DND-41 (cell line): Measurements from ENCODE around the gene ACE.
A peak's percentile ranks its signal among the peaks of the same experiment; 100 is the strongest.

Experiments
- ATAC-seq: fragments of 200-7000 bp; cut with Tn5 transposase; 3 replicates; pipeline ENCODE4 v1.9.1; 2021; ENCODE audit warnings: low read depth; ENCODE audit not compliant: insufficient read depth
- DNase-seq: peaks from one replicate; pipeline ENCODE4 v3.0.0-alpha.2; 2020
- H2AFZ ChIP-seq: 2 replicates; pipeline ENCODE4 v1.6.0; 2012; ENCODE audit warnings: low read depth, low read length
- H3K27ac ChIP-seq: 2 replicates; pipeline ENCODE4 v1.5.1; 2012; ENCODE audit warnings: low read length, inconsistent platforms
- H3K27me3 ChIP-seq: fragments of 200-600 bp; sonication (generic); 2 replicates; pipeline ENCODE4 v1.6.0; 2012; ENCODE audit warnings: low read length, mild to moderate bottlenecking, inconsistent platforms; ENCODE audit not compliant: insufficient read depth, poor library complexity
- H3K36me3 ChIP-seq: 2 replicates; pipeline ENCODE4 v1.5.1; 2012; ENCODE audit warnings: low read length, inconsistent platforms; ENCODE audit not compliant: insufficient read depth
- H3K4me1 ChIP-seq: 2 replicates; pipeline ENCODE4 v1.5.1; 2012; ENCODE audit warnings: mild to moderate bottlenecking, low read length; ENCODE audit not compliant: insufficient read depth
- H3K4me2 ChIP-seq: 2 replicates; pipeline ENCODE4 v1.6.0; 2012; ENCODE audit warnings: mild to moderate bottlenecking, moderate library complexity, low read length, inconsistent platforms; ENCODE audit not compliant: insufficient read depth
- H3K4me3 ChIP-seq, 2 experiments: fragments of 200-600 bp in 1 of 2; shearing (Covaris generic) in 1 of 2; 2 replicates each; pipeline ENCODE4 v1.5.1; 2012 to 2016; ENCODE audit warnings: inconsistent platforms in 2 of 2, low read length in 2 of 2, mild to moderate bottlenecking in 2 of 2, low read depth in 1 of 2, moderate library complexity in 1 of 2
- H3K79me2 ChIP-seq: 2 replicates; pipeline ENCODE4 v1.6.0; 2012; ENCODE audit warnings: low read length, inconsistent platforms; ENCODE audit not compliant: insufficient read depth
- H3K9ac ChIP-seq: 2 replicates; pipeline ENCODE4 v1.6.0; 2012; ENCODE audit warnings: low read depth, mild to moderate bottlenecking, inconsistent platforms, low read length, moderate library complexity
- H3K9me3 ChIP-seq: 2 replicates; pipeline ENCODE4 v1.5.1; 2012; ENCODE audit warnings: low read length, moderate library complexity, mild to moderate bottlenecking, inconsistent platforms; ENCODE audit not compliant: insufficient read depth, severe bottlenecking
- H4K20me1 ChIP-seq: 2 replicates; pipeline ENCODE4 v1.6.0; 2012; ENCODE audit warnings: low read length; ENCODE audit not compliant: insufficient read depth
- EZH2 ChIP-seq: IDR thresholded peaks from 3 replicates; pipeline ENCODE4 v1.6.1; 2012; ENCODE audit warnings: borderline replicate concordance, low read depth, mild to moderate bottlenecking, moderate library complexity, low read length, inconsistent platforms; ENCODE audit not compliant: severe bottlenecking
- TF ChIP-seq, protein P1 (sequence below): IDR thresholded peaks from 2 replicates; pipeline ENCODE4 v1.5.1; 2012; ENCODE audit warnings: borderline replicate concordance, low read length, moderate library complexity, mild to moderate bottlenecking; ENCODE audit not compliant: poor library complexity, severe bottlenecking; ENCODE audit errors: extremely low read depth

ACE gene

DNA sequence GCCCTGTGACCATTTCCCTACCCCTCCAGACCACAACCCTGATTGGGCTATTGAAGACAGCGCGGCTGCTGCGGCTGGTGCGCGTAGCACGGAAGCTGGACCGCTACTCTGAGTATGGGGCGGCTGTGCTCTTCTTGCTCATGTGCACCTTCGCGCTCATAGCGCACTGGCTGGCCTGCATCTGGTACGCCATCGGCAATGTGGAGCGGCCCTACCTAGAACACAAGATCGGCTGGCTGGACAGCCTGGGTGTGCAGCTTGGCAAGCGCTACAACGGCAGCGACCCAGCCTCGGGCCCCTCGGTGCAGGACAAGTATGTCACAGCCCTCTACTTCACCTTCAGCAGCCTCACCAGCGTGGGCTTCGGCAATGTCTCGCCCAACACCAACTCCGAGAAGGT is 58.8 kb downstream of the ACE start:
- Histone ChIP-seq H3K4me1 (no peaks in the 10 kb centered on the region), H3K79me2 (no peaks in the 10 kb centered on the region), H3K27me3 (peaks cover 3% of the 10 kb centered on the region), H3K27ac (no peak overlapping the region), H4K20me1 (no peaks in the 10 kb centered on the region; the same call in 1 of the 2 replicates), H3K4me2 (no peak overlapping the region), H2AFZ (no peak overlapping the region), H3K36me3 (no peaks in the 10 kb centered on the region), H3K9ac (no peak overlapping the region), H3K4me3 (no peak overlapping the region), H3K9me3 (no peaks in the 10 kb centered on the region)
- TF ChIP-seq, protein P1, sequence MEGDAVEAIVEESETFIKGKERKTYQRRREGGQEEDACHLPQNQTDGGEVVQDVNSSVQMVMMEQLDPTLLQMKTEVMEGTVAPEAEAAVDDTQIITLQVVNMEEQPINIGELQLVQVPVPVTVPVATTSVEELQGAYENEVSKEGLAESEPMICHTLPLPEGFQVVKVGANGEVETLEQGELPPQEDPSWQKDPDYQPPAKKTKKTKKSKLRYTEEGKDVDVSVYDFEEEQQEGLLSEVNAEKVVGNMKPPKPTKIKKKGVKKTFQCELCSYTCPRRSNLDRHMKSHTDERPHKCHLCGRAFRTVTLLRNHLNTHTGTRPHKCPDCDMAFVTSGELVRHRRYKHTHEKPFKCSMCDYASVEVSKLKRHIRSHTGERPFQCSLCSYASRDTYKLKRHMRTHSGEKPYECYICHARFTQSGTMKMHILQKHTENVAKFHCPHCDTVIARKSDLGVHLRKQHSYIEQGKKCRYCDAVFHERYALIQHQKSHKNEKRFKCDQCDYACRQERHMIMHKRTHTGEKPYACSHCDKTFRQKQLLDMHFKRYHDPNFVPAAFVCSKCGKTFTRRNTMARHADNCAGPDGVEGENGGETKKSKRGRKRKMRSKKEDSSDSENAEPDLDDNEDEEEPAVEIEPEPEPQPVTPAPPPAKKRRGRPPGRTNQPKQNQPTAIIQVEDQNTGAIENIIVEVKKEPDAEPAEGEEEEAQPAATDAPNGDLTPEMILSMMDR = no peak
- no peak for ATAC-seq
- DNase-seq = no peak

GRCh38 chr17:63537001-63537400 is 60.1 kb downstream of the ACE start:
- no peak overlapping the region for H3K9ac ChIP-seq
- no peak overlapping the region for H3K27ac ChIP-seq
- no peaks in the 10 kb centered on the region for H3K9me3 ChIP-seq
- DNase-seq (no peak), ATAC-seq (no peak)
- no peaks in the 10 kb centered on the region for H3K79me2 ChIP-seq
- H3K4me1 ChIP-seq = no peaks in the 10 kb centered on the region
- H2AFZ ChIP-seq = no peak overlapping the region
- no peak overlapping the region for H3K4me3 ChIP-seq
- H3K4me2 ChIP-seq = no peak overlapping the region
- no peaks in the 10 kb centered on the region for H3K36me3 ChIP-seq
- H3K27me3 ChIP-seq = peaks cover 3% of the 10 kb centered on the region
- no peaks in the 10 kb centered on the region; the same call in 1 of the 2 replicates for H4K20me1 ChIP-seq
- TF ChIP-seq, protein P1 = no peak
- no peak for TF ChIP-seq EZH2

GRCh38 chr17:63537991-63538692 is 61.3 kb downstream of the ACE start:
- H3K9ac ChIP-seq = no peak overlapping the region
- H3K4me2 ChIP-seq = no peak overlapping the region
- no peak for DNase-seq
- H4K20me1 ChIP-seq = no peaks in the 10 kb centered on the region; the same call in 1 of the 2 replicates
- H3K79me2 ChIP-seq = no peaks in the 10 kb centered on the region
- no peak overlapping the region for H3K4me3 ChIP-seq
- H3K36me3 ChIP-seq = no peaks in the 10 kb centered on the region
- no peaks in the 10 kb centered on the region for H3K4me1 ChIP-seq
- peaks cover 3% of the 10 kb centered on the region for H3K27me3 ChIP-seq
- ATAC-seq = 0 out of 3 replicates have a peak, but pooled peaks have one; percentile 27
- TF ChIP-seq, protein P1 = no peak
- TF ChIP-seq EZH2 = no peak
- H3K9me3 ChIP-seq = no peaks in the 10 kb centered on the region
- H3K27ac ChIP-seq = no peak overlapping the region
- H2AFZ ChIP-seq = no peak overlapping the region
